GM10847 (cell line): ENCODE data around the gene CCR6.

Experiments
- POLR2A ChIP-seq: IDR thresholded peaks from 2 replicates; pipeline ENCODE4 v1.6.1; 2011; ENCODE audit not compliant: insufficient read length; ENCODE audit errors: extremely low read depth

CCR6 gene

GRCh38 chr6:167163476-167164011, 40.6 kb downstream of the CCR6 start:
- no peak for TF ChIP-seq POLR2A

GRCh38 chr6:167164261-167164660, 41.4 kb downstream of the CCR6 start:
- no peak for TF ChIP-seq POLR2A

- TF ChIP-seq POLR2A = no peak
These were observed 43.1 kb downstream of the CCR6 start for GRCh38 chr6:167165858-167166471.
